Stimulated activated CD4-positive, alpha-beta T cell treated with anti-CD3 and anti-CD28 coated beads, TNF-alpha, amount 100 ng/mL, for 24 hours (primary cell): ENCODE results near the gene TMEM107.
A peak's percentile ranks its signal among the peaks of the same experiment; 100 is the strongest.

Experiments used
- DNase-seq, 3 experiments: peaks; one replicate each; pipeline ENCODE4 v3.0.0-alpha.2; 2020; ENCODE audit warnings: low read depth in 3 of 3

The TMEM107 gene

DNA sequence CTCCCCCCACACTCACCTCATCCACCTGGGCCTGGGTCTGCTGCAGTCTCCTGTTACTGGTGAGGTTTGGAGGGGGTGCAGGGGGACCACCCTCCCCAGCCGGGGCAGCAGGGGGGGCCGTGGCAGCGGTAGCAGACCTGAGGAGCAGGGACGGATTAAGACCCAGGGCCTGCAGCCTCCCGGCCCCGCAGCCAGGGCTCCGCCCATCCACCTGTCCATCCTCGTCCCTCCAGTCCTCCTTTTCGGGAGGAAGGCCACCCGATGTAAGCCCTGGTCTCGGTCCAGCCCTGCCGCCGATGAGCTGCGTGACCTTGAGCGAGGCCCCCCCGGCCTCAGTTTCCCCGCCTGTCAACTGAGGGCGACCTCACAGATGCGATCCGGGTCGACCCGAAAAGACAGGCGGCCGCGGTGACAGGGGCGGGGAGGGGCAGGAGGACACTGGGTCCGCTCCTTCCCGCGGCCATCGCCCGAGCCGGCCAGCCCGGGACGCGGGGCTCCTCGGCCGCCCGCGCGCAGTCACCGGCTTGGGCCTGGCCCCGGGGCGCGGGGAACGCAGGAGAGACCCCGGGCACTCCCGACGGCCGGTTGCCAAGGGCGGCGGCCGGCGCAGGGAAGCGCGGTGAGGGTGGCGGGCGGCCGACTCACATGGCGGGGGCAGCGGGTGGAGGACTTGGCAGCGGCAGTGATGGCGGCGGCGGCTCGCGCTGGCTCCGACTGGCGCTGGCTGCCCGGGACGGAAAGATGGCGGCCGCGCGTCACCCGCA lies 13.8 kb downstream of the TMEM107 start, which contains the start of gene VAMP2:
Gene VAMP2, minus strand, starts transcription at position 716 of the 764 bp plus-strand sequence. Its CDS starts 69 bp downstream, at position 647.
- peak; percentile 62 to 73 (median 65) for DNase-seq

DNA sequence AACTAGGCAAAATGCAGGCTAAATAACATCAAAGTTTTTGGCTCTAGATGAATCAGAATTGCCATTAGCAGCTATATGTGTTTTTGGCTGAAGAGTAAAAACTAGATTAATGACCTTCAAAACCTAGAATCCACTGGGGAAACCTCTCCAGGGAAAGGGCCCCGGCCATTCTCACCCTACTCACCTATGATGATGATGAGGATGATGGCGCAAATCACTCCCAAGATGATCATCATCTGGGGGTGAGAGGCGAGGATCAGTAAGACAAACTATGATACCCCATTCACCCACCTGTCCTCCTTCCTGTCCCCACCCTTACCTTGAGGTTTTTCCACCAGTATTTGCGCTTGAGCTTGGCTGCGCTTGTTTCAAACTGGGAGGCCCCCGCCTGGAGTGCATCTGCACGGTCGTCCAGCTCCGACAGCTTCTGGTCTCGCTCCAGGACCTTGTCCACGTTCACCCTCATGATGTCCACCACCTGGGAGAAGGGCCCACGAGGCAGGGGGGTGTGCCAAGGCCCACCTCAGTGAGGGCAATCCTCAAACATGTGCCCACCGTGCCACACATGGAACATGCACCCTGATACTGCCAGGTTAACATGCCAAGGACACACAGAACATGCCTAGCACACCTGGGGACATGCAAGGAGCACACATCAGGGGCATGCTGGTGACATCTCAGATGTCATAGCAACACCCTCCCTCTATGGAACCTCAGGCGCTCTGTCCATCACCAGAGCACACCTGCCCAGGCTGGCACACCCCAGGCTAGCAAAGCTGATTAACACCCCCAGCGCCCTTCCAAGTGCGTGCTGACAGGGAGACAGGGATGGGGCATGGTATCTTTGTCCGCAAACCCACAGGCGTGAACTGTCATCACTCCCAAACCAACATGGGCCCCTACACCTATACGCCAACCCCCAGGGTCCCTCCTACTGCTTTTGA lies 14.6 kb downstream of the TMEM107 start:
- no peak for DNase-seq

DNA sequence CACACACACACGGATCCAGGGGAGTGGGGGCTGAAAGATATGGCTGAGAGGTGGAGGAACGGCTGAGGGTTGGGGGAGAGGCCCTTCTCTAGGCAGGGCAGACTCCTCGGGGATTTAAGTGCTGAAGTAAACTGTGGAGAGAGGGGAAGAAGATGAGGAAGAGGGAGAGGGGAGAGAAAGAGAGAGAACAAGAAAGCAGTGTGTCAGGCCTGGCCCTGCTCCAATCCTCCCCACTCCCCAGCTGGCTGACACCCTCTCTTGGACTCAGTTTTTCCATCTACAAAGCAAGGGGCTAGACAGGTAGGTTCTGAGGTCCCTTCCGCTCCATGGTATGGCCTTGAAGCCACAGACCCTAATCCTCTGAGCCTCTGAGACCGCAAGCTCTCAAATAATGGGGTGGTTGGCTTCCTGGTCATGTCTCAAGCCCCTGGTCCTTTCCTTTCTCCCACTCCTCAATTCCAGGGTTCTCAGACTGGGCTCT lies 15.4 kb downstream of the TMEM107 start:
- no peak for DNase-seq

GRCh38 chr17:8160224-8160577 lies 16.0 kb downstream of the TMEM107 start:
- no peak for DNase-seq

GRCh38 chr17:8159459-8160223 lies 16.5 kb downstream of the TMEM107 start:
- DNase-seq = no peak

- no peak for DNase-seq
These were observed 17.2 kb downstream of the TMEM107 start for GRCh38 chr17:8159032-8159400.

- peak; percentile 70 to 88 (median 87) for DNase-seq
These were observed 17.7 kb downstream of the TMEM107 start for GRCh38 chr17:8158267-8159031.

DNA sequence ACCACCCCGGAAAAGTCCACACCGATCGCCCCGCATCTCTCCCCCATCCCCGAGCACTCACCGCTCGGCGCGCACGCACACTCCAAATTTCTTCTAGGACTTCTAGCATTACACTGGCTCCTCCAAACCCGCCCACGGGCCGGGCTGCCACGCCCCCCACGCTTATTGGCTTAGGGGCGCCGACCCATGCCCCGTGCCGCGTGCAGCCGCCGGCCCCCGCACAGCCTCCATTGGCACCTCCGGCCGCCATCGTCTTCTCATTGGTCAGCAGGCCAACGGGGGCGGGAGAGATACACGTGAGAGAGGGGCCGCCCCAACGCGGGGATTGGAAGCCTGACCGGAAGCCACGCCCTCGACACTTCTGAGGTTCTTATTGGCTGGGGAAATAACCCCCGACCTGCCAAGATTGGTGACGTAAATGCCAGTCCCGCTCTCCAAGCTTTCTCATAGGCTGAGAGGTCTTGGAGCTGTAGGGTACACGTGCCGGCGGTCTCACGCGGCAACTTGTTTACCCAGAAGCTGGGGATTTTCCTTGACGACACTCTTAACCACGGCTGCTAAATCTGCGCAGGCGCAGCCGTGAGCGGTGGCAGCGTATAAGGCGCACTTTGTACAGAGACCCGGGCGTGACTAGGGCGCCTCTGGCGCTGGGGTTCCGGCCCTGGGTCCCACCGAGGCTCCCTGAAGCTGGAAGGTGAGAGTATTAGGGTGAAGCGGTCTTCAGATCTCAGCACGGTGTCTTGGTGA lies 19.8 kb downstream of the TMEM107 start:
- DNase-seq = peak; percentile 100

DNA sequence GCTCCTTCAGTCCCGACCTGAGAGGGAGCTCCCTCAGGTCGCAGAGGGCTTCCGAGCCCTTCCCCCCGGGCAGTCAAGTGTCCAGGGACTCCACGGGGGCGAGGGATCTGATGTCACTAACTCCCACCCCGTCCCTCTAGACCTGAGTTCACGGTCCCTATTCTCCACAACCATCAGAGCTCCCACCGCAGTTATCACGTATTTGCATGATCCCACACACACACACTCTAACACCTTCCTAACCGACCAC lies 20.3 kb downstream of the TMEM107 start:
- DNase-seq = no peak

- no peak for DNase-seq
These were observed 20.8 kb downstream of the TMEM107 start for GRCh38 chr17:8155231-8155995.

- no peak for DNase-seq
These were observed 21.5 kb downstream of the TMEM107 start for GRCh38 chr17:8154608-8155155.

DNA sequence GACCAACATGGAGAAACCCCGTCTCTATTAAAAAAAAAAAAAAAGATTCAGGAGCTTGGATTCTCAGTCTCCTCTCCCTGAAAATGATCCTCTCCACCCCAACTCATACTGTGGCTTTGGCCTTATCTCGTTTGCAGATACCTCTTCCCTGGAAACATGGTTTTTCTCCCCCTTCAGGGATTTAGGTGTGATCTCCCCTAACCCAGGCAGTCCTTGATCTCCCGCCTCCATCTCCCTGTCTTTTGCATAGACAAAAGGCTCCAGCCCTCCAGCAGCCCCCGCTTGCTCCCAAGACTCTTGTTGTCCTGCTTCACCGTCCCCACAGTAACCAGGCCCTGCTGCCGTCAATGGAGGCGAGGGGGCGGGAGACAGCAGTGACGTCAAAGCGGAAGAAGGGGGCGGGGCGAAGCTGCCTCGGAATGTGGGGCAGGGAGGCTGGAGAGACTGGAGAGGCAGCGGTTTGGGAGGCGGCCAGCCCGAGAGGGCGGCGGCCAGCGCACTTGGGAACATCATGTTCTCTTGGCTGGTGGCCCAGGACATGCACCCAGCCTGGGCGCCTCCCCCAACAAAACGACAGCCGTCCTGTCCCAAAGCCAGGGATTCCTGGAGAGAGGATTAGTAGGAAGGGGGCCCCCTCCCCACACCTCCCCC lies 22.1 kb downstream of the TMEM107 start:
- DNase-seq = peak; percentile 77 to 91 (median 82)

DNA sequence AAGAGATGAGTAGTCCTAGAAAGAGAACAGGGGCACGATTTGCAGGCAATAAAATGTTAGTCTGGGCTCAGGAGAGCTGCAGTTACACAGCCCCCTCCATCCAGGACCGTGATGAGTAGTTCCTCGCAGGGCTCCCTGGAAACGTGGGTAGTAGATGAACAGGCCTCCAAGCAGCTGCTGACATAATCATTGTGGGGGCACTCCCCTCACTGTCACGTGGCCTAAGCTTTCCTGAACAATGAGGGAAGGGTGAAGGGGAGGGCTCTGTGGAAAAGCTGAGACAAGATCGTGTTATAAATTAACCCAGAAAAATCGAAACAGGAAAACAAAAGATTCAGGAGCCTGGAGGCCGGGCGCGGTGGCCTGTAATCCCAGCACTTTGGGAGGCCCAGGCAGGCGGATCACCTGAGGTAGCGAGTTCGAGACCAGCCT lies 22.6 kb downstream of the TMEM107 start:
- peak in 2 of 3 experiments; percentile 55 to 67 for DNase-seq

DNA sequence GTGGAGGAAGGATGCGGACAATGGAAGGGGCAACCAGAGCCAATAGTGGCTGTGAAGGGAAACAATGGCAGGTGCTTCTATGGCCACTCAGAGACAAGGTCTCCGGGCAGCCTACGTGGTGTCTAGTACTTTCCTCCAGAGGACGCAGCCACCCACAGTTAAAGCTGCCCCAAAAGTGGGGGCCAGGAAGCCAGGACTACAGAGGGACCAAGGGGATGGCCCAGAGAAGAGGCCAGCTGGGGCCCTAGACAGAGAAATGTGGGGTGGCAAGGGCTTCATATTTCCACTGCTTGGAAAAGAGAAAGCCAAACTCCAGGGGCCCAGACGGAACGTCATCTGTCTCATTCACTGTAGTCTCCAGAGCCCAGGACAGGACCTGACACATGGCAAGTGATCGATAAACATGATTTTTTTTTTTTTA lies 23.1 kb downstream of the TMEM107 start:
- DNase-seq = no peak

DNA sequence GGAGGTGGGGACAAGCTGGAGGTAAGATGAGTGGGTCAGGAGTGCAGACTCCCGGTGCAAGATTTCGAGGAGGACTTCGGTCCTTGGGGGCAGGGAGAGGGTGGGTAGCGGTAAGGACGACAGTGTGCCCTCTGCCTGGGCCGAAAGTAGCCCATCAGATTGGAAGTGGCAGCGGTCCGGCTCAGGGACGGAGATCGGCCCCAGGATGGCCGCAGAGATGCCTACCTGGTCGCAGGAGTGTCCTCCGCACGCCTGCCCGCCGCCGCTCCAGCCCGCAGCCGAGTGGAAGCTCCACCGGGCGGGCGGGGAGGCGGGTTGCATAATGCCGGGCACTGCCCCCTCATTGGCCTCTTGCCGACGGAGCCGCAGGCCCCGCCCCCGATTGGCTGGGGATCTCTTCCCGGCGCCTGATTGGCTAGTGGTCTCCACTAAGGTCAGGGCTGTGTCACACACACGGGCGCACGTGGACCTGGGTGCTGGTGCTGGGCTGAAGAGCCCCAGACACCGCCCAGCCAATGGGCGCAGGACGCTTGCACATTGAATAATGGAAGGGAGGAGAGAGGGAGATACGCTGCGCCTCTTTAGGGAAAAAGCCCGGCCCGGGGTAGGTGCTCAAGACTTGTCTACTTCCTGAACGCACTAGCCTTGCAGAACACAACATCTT lies 23.9 kb downstream of the TMEM107 start, which contains the start of gene PER1:
Gene PER1, minus strand, starts transcription at position 293 of the 664 bp plus-strand sequence. CDS start 1,698 bp downstream, outside the sequence.
- peak; percentile 76 to 93 (median 79) for DNase-seq

- DNase-seq = no peak
These were observed 24.5 kb downstream of the TMEM107 start for GRCh38 chr17:8151641-8152111.

- peak; percentile 76 to 90 (median 78) for DNase-seq
These were observed 25.0 kb downstream of the TMEM107 start for GRCh38 chr17:8151120-8151640.
